Spleen (tissue), 11 donors: ENCODE results near the gene MID1. TPM values are rescaled to one million over a fixed set of nuclear protein-coding genes. Genes with fewer than 3 reads are reported as not detected.

ENCODE experiments used
- DNase-seq: peaks from one replicate; pipeline ENCODE4 v3.0.0-alpha.2; 2020
- H3K27ac ChIP-seq, 8 donors: fragments of 200-600 bp; sonication (generic) in 7 of 8; 1 replicate in 4 of 8; 2 replicates in 4 of 8; pipeline versions ENCODE4 v1.5.0 to v1.8.0; 2016 to 2021; ENCODE audit warnings: inconsistent platforms in 4 of 8, mild to moderate bottlenecking in 4 of 8, moderate library complexity in 1 of 8
- H3K27me3 ChIP-seq, 7 donors: fragments of 200-600 bp; sonication (generic) in 6 of 7; replicated peaks in 1 of 7; 1 replicate in 4 of 7; 2 replicates in 3 of 7; pipeline versions ENCODE4 v1.5.0 to v1.8.0; 2016 to 2021; ENCODE audit warnings: inconsistent platforms in 3 of 7, mild to moderate bottlenecking in 1 of 7
- H3K36me3 ChIP-seq, 6 donors: fragments of 200-600 bp; sonication (generic) in 5 of 6; 1 replicate in 4 of 6; 2 replicates in 2 of 6; pipeline versions ENCODE4 v1.5.0 to v1.8.0; 2016 to 2021; ENCODE audit warnings: inconsistent platforms in 2 of 6
- H3K4me1 ChIP-seq, 6 donors: fragments of 200-600 bp; sonication (generic) in 5 of 6; 1 replicate in 3 of 6; 2 replicates in 3 of 6; pipeline versions ENCODE4 v1.5.0 to v1.8.0; 2016 to 2021; ENCODE audit warnings: inconsistent platforms in 3 of 6
- H3K4me3 ChIP-seq, 8 donors: fragments of 200-600 bp; sonication (generic) in 7 of 8; 1 replicate in 4 of 8; 2 replicates in 4 of 8; pipeline versions ENCODE4 v1.5.0 to v1.8.0; 2016 to 2021; ENCODE audit warnings: inconsistent platforms in 4 of 8, mild to moderate bottlenecking in 4 of 8, moderate library complexity in 2 of 8
- H3K9me3 ChIP-seq, 8 donors: fragments of 200-600 bp; sonication (generic) in 7 of 8; 1 replicate in 4 of 8; 2 replicates in 4 of 8; pipeline versions ENCODE4 v1.5.0 to v1.8.0; 2016 to 2021; ENCODE audit warnings: inconsistent platforms in 4 of 8
- CTCF ChIP-seq, 11 experiments: fragments of 200-600 bp in 7 of 11; fragments of 450-650 bp in 4 of 11; sonication (generic) in 4 of 11; IDR thresholded peaks in 8 of 11; conservative IDR thresholded peaks in 3 of 11; 1 replicate in 7 of 11; 2 replicates in 4 of 11; pipeline versions ENCODE4 v1.4.0 to v1.8.0; 2016 to 2021; ENCODE audit warnings: antibody characterized with exemption in 11 of 11, inconsistent platforms in 4 of 11, mild to moderate bottlenecking in 1 of 11
- POLR2A ChIP-seq, 3 donors: fragments of 450-650 bp; IDR thresholded peaks; one replicate each; pipeline ENCODE4 v1.5.1; 2017; ENCODE audit warnings: antibody characterized with exemption in 3 of 3, mild to moderate bottlenecking in 1 of 3
- POLR2AphosphoS5 ChIP-seq, 3 donors: sonication (generic); formaldehyde crosslinking; IDR thresholded peaks; one replicate each; pipeline ENCODE4 v1.5.1; 2017; ENCODE audit warnings: antibody characterized with exemption in 3 of 3
- WGBS, 5 donors: extraction: QIAGEN DNeasy Blood & Tissue Kit in 3 of 5; methylation state at CpG; one replicate each; pipeline versions ENCODE4 v1.1.5 to v1.1.7; 2013 to 2018; 5-methylcytosine and 5-hydroxymethylcytosine counted together
- intact Hi-C: fragments of 100-400 bp; cut with DNase I; formaldehyde crosslinking; loops from one replicate; pipeline ENCODE4 v1.15.0; 2023; ENCODE audit warnings: low total_unique reads
- polyA plus RNA-seq, 3 donors: library from polyadenylated mRNA; stranded (reverse); fragments of 200-250 nt; gene quantifications; one replicate each; pipeline ENCODE4 v1.2.1, GENCODE V29; 2013
- total RNA-seq, 7 donors: library from RNA; depleted of rRNA in 3 of 7; stranded (reverse); fragments of >200 nt in 3 of 7; fragmentation: NEBNext Ultra II Directional in 4 of 7; extraction: Animal tissue kit (Norgen Biotek cat#: 25700) in 4 of 7; gene quantifications; one replicate each; pipeline versions ENCODE4 v1.1.0 to v1.2.1, GENCODE V29; 2016 to 2021
- donor health status: healthy with polysubstance abuse.
- donor health status: DM: no; HTN: no; CAD: no; lungs with moderate emphysema.
- donor health status: DM: no; HTN: no; CAD: no.
- donor health status: Bipolar disorder and iron deficiency.
- donor health status: healthy.
- donor health status: DM: no; HTN: no; CAD: no.
- donor health status: DM: yes; HTN: yes; CAD: no.

Gene MID1
- total and polyA plus RNA-seq, 10 donors = 0.24 to 4.4 (median 2.7) TPM

DNA sequence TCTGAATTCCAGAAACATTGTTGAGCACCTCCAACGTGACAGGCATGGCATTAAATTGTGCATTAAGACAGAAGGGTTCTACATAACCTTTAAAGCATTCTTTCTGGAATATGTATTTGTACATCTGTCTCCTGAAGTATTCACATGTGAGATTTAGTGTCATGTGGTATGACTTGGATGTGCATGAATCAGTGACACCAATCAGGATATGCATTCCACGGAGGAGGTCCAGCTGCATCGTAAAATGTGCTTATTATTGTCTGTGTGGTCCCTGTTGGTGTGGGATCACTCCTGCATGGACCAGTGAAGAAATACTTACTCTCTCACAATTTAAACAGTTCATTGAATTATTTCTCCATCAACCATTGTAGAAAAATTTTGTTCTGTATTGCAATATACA is 149.0 kb downstream of the MID1 start:
- 63 to 89% (median 86%) methylated on average over 3 of the region's 3 CpGs for WGBS, 5 donors
- Histone ChIP-seq H3K4me3 (no peak overlapping the region), H3K36me3 (no peaks in the 10 kb centered on the region), H3K4me1 (no peaks in the 10 kb centered on the region), H3K27me3 (no peaks in the 10 kb centered on the region), H3K9me3 (no peaks in the 10 kb centered on the region), H3K27ac (no peak overlapping the region)
- TF ChIP-seq POLR2AphosphoS5 (IDR thresholded peaks at IDR 0.05) = no peak
- intact Hi-C loops = no loop called here
- no peak for DNase-seq

- Histone ChIP-seq H3K27me3 (no peaks in the 10 kb centered on the region), H3K4me1 (no peaks in the 10 kb centered on the region), H3K27ac (no peak overlapping the region), H3K36me3 (no peaks in the 10 kb centered on the region), H3K9me3 (no peaks in the 10 kb centered on the region), H3K4me3 (no peak overlapping the region)
- TF ChIP-seq POLR2A (IDR thresholded peaks at IDR 0.05) (no peak), CTCF (IDR thresholded peaks at IDR 0.05 in 8 of 11, conservative IDR thresholded peaks at IDR 0.05 in 3 of 11) (no peak), POLR2AphosphoS5 (IDR thresholded peaks at IDR 0.05) (no peak)
- no peak for DNase-seq
- intact Hi-C loops = no loop called here
Measured at GRCh38 chrX:10470009-10470408, 150.4 kb downstream of the MID1 start.

DNA sequence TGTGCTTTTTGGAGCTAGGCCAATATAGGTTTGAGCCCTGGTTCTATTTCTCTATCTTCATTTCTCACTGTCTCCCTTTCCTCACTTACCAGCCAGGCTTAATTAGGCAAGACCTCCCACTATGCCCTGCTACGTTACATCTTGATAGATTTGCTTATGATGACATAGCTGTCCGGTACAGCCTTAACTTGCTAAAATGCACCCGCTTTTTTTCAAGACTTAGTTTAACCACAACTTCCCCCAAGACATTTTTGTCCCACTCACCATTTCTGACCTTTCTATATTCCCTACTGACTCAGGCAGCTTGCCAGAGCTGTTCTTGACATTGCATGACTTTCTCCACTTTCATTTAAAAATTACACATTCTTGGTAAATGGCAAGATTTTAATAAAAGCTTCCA is 152.6 kb downstream of the MID1 start:
- Histone ChIP-seq H3K36me3 (no peaks in the 10 kb centered on the region), H3K27ac (no peak overlapping the region), H3K9me3 (no peaks in the 10 kb centered on the region), H3K27me3 (no peaks in the 10 kb centered on the region), H3K4me1 (no peaks in the 10 kb centered on the region), H3K4me3 (no peak overlapping the region)
- 7 to 49% (median 21%) methylated on average over 3 of the region's 3 CpGs for WGBS, 5 donors
- TF ChIP-seq CTCF (IDR thresholded peaks at IDR 0.05 in 8 of 11, conservative IDR thresholded peaks at IDR 0.05 in 3 of 11) (no peak), POLR2AphosphoS5 (IDR thresholded peaks at IDR 0.05) (no peak), POLR2A (IDR thresholded peaks at IDR 0.05) (no peak)
- intact Hi-C loops = no loop called here
- no peak for DNase-seq

DNA sequence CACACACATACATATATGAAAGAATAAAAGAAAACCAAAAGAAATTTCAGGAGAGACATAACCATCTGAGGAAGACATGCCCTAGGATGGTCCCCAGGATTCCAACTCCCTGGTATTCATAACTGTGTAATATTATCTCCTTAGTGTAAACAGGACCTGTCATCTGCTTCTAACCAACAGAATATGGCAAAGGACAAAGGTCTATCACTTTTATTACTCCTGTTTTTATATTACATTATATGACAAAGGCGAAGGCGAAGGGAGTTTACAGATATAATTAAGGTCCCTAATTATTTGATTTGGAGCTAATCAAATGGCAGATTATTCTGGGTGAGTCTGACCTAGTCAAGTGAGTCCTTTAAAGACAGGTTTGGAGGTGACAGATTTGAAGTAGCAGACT is 155.1 kb downstream of the MID1 start:
- no peak overlapping the region for H3K27ac ChIP-seq
- intact Hi-C loops = no loop called here

More for the DNA sequence above, 155.1 kb downstream of the MID1 start:
- WGBS, 5 donors = 95 to 100% (median 97%) methylated on average over 2 of the region's 2 CpGs
- no peaks in the 10 kb centered on the region for H3K36me3 ChIP-seq
- no peaks in the 10 kb centered on the region for H3K4me1 ChIP-seq
- no peak for DNase-seq
- TF ChIP-seq POLR2A (IDR thresholded peaks at IDR 0.05) (no peak), CTCF (IDR thresholded peaks at IDR 0.05 in 8 of 11, conservative IDR thresholded peaks at IDR 0.05 in 3 of 11) (no peak), POLR2AphosphoS5 (IDR thresholded peaks at IDR 0.05) (no peak)
- no peak overlapping the region for H3K4me3 ChIP-seq
- no peaks in the 10 kb centered on the region for H3K27me3 ChIP-seq
- H3K9me3 ChIP-seq = no peaks in the 10 kb centered on the region
